ENCODE measurements around the gene NAAA. TPM values are rescaled to one million over a fixed set of nuclear protein-coding genes. Genes with fewer than 3 reads are reported as not detected.
"Not testable (repeated sequence)": the region's sequence is repeated elsewhere in the genome, so short reads cannot be mapped to it uniquely, and the experiment has no call there.

Gene NAAA
- total and polyA plus RNA-seq, 2 experiments from 2014 or later: 7.5 to 24.8 TPM

GRCh38 chr4:75916091-75916661 lies 24.6 kb downstream of the NAAA start:
- Histone ChIP-seq H3K4me3 (no peak overlapping the region), H3K9me3 (ENCODE audit: low read depth) (no peaks in the 10 kb centered on the region), H3K4me1 (ENCODE audit: low read depth) (no peaks in the 10 kb centered on the region), H3K36me3 (no peaks in the 10 kb centered on the region), H3K27ac (no peak overlapping the region), H3K27me3 (no peaks in the 10 kb centered on the region)
- peak; percentile 51 to 65 for DNase-seq (ENCODE audit: low read depth in 1 of 2, low spot score in 1 of 2)
- peak; percentile 94 for TF ChIP-seq CTCF (IDR thresholded peaks at IDR 0.05; ENCODE audit: low read depth, low read length)

- Histone ChIP-seq H3K27me3 (no peaks in the 10 kb centered on the region), H3K27ac (no peak overlapping the region), H3K4me3 (no peak overlapping the region), H3K36me3 (no peaks in the 10 kb centered on the region), H3K9me3 (ENCODE audit: low read depth) (no peaks in the 10 kb centered on the region), H3K4me1 (ENCODE audit: low read depth) (no peaks in the 10 kb centered on the region)
- TF ChIP-seq CTCF (IDR thresholded peaks at IDR 0.05; ENCODE audit: low read depth, low read length): no peak
- DNase-seq (ENCODE audit: low read depth in 1 of 2, low spot score in 1 of 2): no peak
These were observed 27.8 kb downstream of the NAAA start for GRCh38 chr4:75912968-75913367.

- DNase-seq (ENCODE audit: low read depth in 1 of 2, low spot score in 1 of 2); H3K4me3 ChIP-seq; H3K27ac ChIP-seq; H3K9me3 ChIP-seq (ENCODE audit: low read depth); H3K27me3 ChIP-seq; H3K36me3 ChIP-seq; H3K4me1 ChIP-seq (ENCODE audit: low read depth): not testable (repeated sequence)
These were observed 30.0 kb downstream of the NAAA start for GRCh38 chr4:75910831-75911230.

GRCh38 chr4:75909405-75909804 lies 31.4 kb downstream of the NAAA start:
- Histone ChIP-seq H3K36me3 (no peaks in the 10 kb centered on the region), H3K27me3 (no peaks in the 10 kb centered on the region), H3K4me3 (no peak overlapping the region), H3K9me3 (ENCODE audit: low read depth) (no peaks in the 10 kb centered on the region), H3K27ac (no peak overlapping the region), H3K4me1 (ENCODE audit: low read depth) (no peaks in the 10 kb centered on the region)
- no peak for TF ChIP-seq CTCF (IDR thresholded peaks at IDR 0.05; ENCODE audit: low read depth, low read length)
- no peak for DNase-seq (ENCODE audit: low read depth in 1 of 2, low spot score in 1 of 2)

GRCh38 chr4:75908555-75908954 lies 32.3 kb downstream of the NAAA start:
- Histone ChIP-seq H3K9me3 (ENCODE audit: low read depth) (no peaks in the 10 kb centered on the region), H3K36me3 (no peaks in the 10 kb centered on the region), H3K4me3 (no peak overlapping the region), H3K27me3 (no peaks in the 10 kb centered on the region), H3K4me1 (ENCODE audit: low read depth) (no peaks in the 10 kb centered on the region), H3K27ac (no peak overlapping the region)
- no peak for TF ChIP-seq CTCF (IDR thresholded peaks at IDR 0.05; ENCODE audit: low read depth, low read length)
- DNase-seq (ENCODE audit: low read depth in 1 of 2, low spot score in 1 of 2): peak in 1 of 2 donors; percentile 69

GRCh38 chr4:75907966-75908365 lies 32.8 kb downstream of the NAAA start:
- H3K9me3 ChIP-seq (ENCODE audit: low read depth): no peaks in the 10 kb centered on the region
- H3K4me3 ChIP-seq: no peak overlapping the region
- H3K36me3 ChIP-seq: no peaks in the 10 kb centered on the region
- peak in 1 of 2 donors; percentile 21 for DNase-seq (ENCODE audit: low read depth in 1 of 2, low spot score in 1 of 2)
- H3K27me3 ChIP-seq: no peaks in the 10 kb centered on the region
- TF ChIP-seq CTCF (IDR thresholded peaks at IDR 0.05; ENCODE audit: low read depth, low read length): no peak
- H3K4me1 ChIP-seq (ENCODE audit: low read depth): no peaks in the 10 kb centered on the region
- no peak overlapping the region for H3K27ac ChIP-seq
